GM19438 (cell line): Measurements from ENCODE around the gene RICTOR.
A peak's percentile ranks its signal among the peaks of the same experiment; 100 is the strongest.

Experiments
- ATAC-seq: cut with Tn5 transposase; IDR thresholded peaks from one replicate; pipeline ENCODE4 v1.9.1; 2021; ENCODE audit warnings: low read depth; ENCODE audit not compliant: unreplicated experiment

Gene RICTOR

GRCh38 chr5:39074017-39074814 is at the start of gene RICTOR:
RICTOR (minus strand) TSS chr5:39074399; CDS start chr5:39074377, 22 bp downstream.
- ATAC-seq, result peak; percentile 62

DNA sequence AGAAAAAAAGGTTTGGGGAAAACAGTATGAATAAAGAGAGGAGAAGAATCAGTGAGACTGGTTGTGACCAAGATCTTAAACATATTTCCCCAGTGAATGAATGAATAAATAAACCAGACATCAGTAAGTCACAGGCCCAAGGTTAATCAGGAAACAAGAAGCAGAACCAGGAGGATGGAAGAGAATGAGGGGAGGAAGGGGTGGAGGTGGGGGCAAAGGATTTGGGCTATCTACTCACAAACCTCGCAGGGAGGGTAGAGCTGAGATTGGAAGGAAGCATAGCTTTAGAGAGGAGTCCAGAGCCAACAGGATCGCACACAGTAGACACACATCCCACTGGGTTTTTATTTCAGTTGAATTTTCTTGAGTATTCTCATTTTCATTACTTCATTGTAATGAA is 47.7 kb upstream of the RICTOR start:
- no peak for ATAC-seq

DNA sequence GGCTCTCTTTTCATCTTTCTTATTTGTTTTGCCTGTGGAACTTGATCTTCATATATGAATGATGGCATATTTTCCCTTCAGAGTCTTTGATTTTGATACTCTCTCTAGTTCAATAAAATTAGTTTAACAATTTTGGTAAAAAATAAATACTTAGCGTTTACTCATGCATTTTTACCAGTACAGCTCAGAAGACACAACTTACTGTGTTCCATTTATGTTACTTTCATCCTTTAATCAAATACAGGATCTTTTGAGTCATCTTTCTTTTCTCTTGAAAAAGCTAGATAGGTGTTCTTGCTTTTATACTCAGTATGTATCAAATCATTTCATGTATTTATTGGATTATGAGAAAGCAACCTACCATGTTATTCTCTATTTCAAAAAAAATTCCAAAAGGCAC is 47.1 kb upstream of the RICTOR start:
- no peak for ATAC-seq

GRCh38 chr5:39120052-39120420 is 45.8 kb upstream of the RICTOR start:
- ATAC-seq, result no peak

DNA sequence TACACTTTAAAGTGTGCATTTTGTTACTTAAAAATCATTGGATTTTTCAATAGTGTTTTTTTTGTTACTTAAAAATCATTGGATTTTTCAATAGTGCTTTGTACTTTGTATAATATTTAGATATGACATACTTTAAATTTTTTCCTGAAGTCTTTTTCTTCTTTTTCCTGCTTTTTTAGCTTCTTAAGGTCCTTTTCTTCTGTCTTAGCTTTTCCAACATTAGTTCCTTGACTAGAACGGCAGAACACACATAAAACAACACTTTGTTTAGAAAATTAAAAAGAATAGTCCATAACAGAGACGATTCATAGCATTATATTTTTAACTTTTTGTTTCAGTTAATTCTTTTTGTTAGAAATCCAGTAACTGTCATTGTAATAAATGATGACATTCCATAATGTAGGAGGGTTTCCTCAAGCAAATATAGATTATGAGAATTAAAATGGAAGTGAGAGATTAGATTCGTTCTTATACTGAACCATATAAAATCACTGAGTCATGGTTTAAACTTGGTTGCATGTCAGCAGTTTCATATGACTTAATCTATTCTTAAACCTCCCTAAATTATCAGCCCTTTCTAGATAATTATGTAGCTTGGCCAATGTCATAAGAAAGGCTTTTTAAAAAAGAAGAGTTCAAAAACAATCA is 45.3 kb upstream of the RICTOR start:
- ATAC-seq, result no peak

GRCh38 chr5:39118638-39119037 is 44.4 kb upstream of the RICTOR start:
- ATAC-seq, result no peak

DNA sequence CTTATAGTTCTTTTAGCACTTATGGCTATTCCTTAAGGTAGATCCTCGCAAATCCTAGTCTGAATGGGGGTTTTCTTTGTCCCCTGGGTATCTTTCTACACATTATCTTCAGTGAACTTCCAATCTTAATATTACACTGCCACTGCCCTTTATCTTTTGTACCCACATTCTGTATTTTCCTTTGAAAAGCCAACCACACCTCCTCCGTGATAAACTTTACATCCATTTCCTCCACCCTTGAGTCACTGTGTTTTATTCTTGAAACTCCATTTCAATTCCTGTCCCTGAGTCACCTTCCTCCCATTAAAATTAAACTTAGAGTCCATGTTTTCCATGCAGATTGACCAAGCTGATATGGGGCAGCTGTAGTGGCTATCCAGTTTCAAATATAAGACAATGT is 43.2 kb upstream of the RICTOR start:
- no peak for ATAC-seq

DNA sequence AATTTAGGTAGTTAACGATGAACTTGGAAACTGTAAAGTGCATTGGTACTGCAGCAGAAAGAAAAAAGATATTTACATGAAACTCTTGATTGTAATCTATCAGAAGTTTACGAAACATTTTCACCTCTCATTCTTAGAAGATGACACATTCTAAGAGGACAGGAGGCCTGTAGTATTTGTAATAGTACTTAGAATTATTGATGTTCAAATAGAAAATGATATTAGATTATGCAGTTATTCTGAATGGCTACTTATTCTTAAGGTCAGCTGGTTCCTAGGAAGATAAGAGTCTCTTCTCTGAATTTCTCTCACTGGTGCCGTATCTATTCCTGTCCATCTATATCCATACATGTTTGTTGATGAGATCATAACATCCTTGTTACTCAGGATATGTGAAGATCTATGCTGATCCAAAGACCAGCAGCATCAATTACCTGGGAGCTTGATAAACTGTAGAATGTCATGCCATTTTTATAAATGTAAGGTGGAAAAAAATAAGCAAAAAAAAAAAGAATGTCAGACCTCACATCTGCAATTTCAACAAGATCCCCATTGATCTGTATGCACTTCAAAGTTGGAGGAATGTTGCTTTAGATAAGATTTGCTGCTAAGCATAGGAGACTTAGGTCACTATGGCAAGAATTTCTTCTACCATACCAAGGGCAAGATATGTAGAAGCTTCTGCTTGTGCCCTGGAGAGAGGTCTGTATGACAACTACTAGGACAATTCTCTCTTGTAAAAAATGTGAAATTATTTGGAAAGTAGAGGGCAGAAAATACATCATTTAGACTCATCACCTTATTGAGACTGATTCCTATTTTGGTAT is 42.4 kb upstream of the RICTOR start:
- ATAC-seq, result no peak

- ATAC-seq, result no peak
These were observed 41.6 kb upstream of the RICTOR start for GRCh38 chr5:39115644-39116343.

GRCh38 chr5:39114155-39114554 is 40.0 kb upstream of the RICTOR start:
- ATAC-seq, result no peak

DNA sequence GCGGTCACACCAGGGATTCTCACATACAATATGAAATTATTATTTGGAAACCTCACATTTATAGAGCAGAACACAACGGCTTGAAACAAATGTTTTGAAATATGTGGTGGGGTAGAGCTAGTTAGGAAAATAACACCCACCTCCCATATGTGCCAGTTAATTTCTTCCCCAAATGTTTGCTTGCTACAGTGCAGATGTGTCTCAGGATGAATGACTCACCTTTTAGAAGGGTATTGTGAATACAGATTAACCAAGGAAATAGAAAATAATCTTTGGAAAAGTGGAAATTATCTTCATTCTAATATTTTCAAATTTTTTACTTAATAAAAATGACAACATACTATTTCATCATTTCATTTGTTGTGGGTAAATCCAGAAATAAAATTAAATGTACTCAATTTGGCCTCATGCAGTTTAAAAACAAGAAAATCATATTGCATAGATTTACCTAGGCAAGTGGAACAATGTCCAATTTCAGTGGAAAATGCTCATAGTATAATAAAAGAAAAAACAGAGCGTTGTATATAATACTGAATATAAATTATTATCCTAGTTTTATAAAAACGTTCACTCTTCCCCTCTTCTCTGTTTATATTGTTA is 39.3 kb upstream of the RICTOR start:
- no peak for ATAC-seq

DNA sequence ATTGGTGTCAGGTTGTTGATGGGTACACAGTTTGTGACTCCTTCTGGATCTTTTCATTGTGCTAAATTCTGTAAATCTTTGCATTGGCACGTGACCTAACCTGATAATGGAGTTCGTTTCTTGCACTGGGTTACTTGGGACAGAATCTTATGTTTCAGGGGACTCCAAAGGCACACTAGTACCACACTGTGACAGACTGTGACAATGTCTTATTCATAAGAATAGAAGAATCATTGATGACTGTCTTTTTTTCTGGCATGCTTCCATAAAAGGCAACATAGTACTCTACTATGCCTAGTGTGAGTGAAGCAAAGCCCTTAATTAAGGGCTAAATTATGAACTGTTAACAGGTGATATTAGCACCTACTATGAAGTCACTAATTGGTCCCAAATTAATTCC is 35.4 kb upstream of the RICTOR start:
- ATAC-seq, result no peak

GRCh38 chr5:39108987-39109386 is 34.8 kb upstream of the RICTOR start:
- no peak for ATAC-seq

- no peak for ATAC-seq
These were observed 33.2 kb upstream of the RICTOR start for GRCh38 chr5:39107350-39107749.

DNA sequence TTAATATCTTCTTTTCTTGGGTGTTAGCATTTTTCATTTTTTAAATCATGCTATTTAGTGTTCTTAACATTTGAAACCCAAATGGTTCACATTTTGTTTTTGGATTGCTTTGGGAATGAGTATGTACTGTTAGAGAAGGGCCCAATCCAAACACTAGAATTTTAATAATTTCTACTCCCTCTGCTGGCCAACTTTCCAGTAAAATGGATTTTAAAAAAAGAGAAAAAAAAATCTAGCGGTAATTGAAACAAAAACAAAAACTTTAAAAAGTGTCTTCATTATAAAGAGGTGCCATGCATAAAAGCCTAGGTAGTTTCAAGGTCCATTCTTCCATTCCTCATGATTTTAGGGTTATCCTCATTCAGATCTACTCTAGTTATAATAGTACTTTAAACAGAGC is 32.1 kb upstream of the RICTOR start:
- no peak for ATAC-seq

DNA sequence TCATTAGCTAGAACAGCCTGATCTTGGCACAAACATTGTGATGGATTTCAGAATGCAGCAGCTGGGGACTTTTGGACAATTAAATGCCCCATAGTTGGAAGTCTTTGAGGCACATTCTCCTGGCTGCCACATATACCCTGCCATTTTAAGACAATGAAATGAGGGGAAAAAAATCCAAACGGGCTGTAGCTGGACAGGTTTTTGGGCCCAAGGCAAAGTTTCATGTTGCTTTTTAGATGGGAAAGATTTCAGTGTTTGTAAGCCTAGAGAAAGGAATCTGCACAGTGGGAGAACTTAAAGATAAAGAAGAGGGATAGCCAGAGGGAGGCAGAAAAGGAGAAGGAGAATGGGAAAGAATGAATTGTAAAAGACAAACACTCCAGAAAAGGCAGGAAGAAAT is 30.0 kb upstream of the RICTOR start:
- ATAC-seq, result no peak

- ATAC-seq, result no peak
These were observed 28.5 kb upstream of the RICTOR start for GRCh38 chr5:39102684-39103155.

DNA sequence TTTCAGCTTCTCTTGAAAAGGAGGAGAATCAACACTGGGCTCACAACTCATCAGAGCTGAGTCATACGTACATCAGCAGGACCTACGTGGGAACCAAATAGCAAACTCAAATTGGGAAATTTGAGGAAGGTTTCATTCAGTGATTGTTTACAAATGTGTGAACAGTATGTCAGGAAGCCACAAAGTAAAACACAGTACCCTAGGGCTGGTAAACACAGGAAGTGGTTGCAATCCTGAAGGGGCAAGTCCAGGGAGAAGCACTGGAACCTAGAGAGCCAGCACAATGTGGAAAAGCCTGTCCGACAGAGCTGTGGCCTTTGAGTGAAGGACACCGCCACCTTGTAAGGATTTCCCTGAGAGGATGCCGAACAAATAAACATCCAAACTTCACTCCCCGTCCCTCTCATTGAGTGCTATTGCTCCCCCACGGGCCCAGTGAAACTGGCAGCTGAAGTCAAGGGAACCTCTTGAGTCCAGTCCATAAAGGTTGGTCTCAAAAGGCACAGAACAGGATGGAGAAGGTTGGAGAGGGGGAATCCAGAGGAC is 26.7 kb upstream of the RICTOR start:
- ATAC-seq, result no peak

DNA sequence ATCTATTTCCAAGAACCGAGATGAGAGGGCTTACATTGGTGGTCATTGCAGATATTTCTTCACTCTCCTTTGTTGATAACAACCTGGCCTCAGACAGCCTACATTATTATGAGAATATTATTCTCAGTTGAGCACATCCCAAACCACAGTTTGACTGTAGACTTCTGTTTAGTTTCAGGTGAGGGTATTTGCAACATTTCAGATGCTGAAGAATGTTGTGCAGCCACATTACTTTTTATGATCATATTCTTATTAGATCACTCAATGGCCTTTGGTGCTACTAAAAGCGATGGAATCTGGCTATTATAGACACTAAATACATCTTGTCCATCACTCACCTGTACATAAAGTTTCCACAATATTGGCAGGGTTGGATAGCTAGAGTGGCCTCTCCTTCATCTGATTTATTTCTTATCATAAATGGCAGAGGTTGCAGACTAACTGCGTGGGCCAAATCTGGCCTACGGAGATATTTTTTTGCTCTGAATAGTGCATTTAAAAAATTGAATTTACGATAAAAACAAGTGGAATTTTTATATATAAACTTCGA is 26.2 kb upstream of the RICTOR start:
- ATAC-seq, result no peak

GRCh38 chr5:39099831-39100230 is 25.6 kb upstream of the RICTOR start:
- ATAC-seq, result no peak
